Ishikawa (cell line): Measurements from ENCODE around the gene BNIP5.

Experiments
- EP300 ChIP-seq: IDR thresholded peaks from 2 replicates; pipeline ENCODE4 v1.6.1; 2012; ENCODE audit warnings: borderline replicate concordance
- TAF1 ChIP-seq: IDR thresholded peaks from 2 replicates; pipeline ENCODE4 v1.6.1; 2012; ENCODE audit warnings: low read depth, mild to moderate bottlenecking
- TF ChIP-seq, protein P1 (sequence below): IDR thresholded peaks from 2 replicates; pipeline ENCODE4 v1.6.1; 2012

DNA sequence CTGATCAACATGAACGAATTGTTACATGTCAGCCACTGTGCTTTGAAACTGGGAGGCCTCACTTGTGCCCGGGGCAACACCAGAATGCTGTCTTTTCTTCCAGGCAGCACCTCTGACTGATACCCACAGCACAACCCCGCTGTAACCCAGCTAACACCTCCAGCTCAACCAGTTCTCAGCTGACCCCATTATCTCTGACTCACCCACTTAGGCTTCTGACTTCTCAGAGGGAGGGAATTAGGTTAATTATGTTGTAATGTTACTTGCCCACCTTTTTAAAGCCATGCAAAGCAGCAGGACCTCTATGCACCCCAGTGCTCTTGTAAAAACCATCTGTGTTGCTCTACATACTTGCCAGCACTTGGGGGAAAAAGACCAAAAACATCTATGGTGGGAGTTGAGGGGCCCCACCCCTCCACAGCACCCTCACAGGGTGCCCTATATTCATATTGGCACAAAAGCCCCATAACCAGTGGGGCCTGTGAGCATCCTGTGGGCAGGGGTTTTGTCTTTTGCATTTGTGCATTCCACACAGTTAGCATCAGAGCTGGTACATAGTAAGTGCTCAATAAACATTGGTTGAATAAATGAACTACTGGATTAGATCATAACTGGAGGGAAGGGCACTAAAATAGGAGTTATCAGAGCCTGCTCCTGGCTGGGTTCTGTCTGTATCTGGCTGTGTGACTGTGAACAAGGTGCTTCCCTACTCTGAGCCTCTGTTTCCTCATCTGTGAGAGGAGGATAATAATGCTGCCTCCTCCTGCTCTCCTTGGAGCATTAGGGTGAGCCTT lies 22.3 kb downstream of the BNIP5 start:
- no peak for TF ChIP-seq EP300
- no peak for TF ChIP-seq TAF1
- TF ChIP-seq, protein P1, sequence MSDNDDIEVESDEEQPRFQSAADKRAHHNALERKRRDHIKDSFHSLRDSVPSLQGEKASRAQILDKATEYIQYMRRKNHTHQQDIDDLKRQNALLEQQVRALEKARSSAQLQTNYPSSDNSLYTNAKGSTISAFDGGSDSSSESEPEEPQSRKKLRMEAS, result no peak
